Caco-2 (cell line): Measurements from ENCODE around the gene PPP4R1. TPM values are rescaled to one million over a fixed set of nuclear protein-coding genes. Genes with fewer than 3 reads are reported as not detected.

Experiments used
- BruUV-seq: library from RNA; stranded (reverse); fragments of 400-500 nt; replicated peaks from 2 replicates; lab custom pipeline; 2021; lab: Mats Ljungman, UMichigan
- CTCF ChIA-PET: fragments of 300-600 bp; sonication (Branson Sonifier 250); formaldehyde crosslinking; loops from one replicate; lab custom pipeline; 2022; ENCODE audit warnings: antibody characterized with exemption; lab: Charles Lee
- POLR2A ChIA-PET: fragments of 300-600 bp; sonication (Branson Sonifier 250); formaldehyde crosslinking; loops from one replicate; lab custom pipeline; 2022; ENCODE audit warnings: antibody characterized with exemption; lab: Charles Lee
- DNase-seq, 2 experiments: peaks; one replicate each; pipeline versions ENCODE4 v3.0.0 to v3.0.0-alpha.2; 2020 to 2022
- H3K27me3 ChIP-seq: replicated peaks from 2 replicates; pipeline ENCODE4 v1.6.0; 2011; ENCODE audit warnings: low read length; ENCODE audit not compliant: control insufficient read depth, insufficient read depth
- H3K36me3 ChIP-seq: 2 replicates; pipeline ENCODE4 v1.5.1; 2011; ENCODE audit warnings: low read length; ENCODE audit not compliant: control insufficient read depth, insufficient read depth
- H3K4me1 ChIP-seq: fragments of 250-450 bp; sonication (Bioruptor Pico); 2 replicates; pipeline ENCODE4 v1.5.1; 2020; ENCODE audit warnings: mild to moderate bottlenecking
- H3K4me3 ChIP-seq: 2 replicates; pipeline ENCODE4 v1.5.1; 2011; ENCODE audit warnings: low read depth, mild to moderate bottlenecking, control low read depth, low read length
- H3K9me3 ChIP-seq: fragments of 250-450 bp; sonication (Bioruptor Pico); 2 replicates; pipeline ENCODE4 v1.5.1; 2020; ENCODE audit warnings: mild to moderate bottlenecking, moderate library complexity
- H3K27ac Mint-ChIP-seq: one replicate; pipeline ENCODE4 v1.8.0; 2022; ENCODE audit warnings: mixed read lengths; ENCODE audit not compliant: unreplicated experiment
- H3K27me3 Mint-ChIP-seq: one replicate; pipeline ENCODE4 v1.8.0; 2022; ENCODE audit warnings: mixed read lengths; ENCODE audit not compliant: insufficient read depth, unreplicated experiment
- H3K36me3 Mint-ChIP-seq: one replicate; pipeline ENCODE4 v1.8.0; 2022; ENCODE audit warnings: mild to moderate bottlenecking, mixed read lengths; ENCODE audit not compliant: insufficient read depth, unreplicated experiment
- H3K4me1 Mint-ChIP-seq: one replicate; pipeline ENCODE4 v1.8.0; 2022; ENCODE audit warnings: low read depth, mixed read lengths; ENCODE audit not compliant: unreplicated experiment
- H3K4me3 Mint-ChIP-seq: one replicate; pipeline ENCODE4 v1.8.0; 2022; ENCODE audit warnings: mild to moderate bottlenecking, moderate library complexity, mixed read lengths; ENCODE audit not compliant: unreplicated experiment
- H3K9me3 Mint-ChIP-seq: one replicate; pipeline ENCODE4 v1.8.0; 2022; ENCODE audit warnings: mixed read lengths; ENCODE audit not compliant: unreplicated experiment
- intact Hi-C: fragments of 100-400 bp; cut with micrococcal nuclease; formaldehyde crosslinking; loops from one replicate; pipeline ENCODE4 v1.10.0; 2022; ENCODE audit not compliant: unreplicated experiment
- total RNA-seq: library from RNA; stranded (reverse); gene quantifications from 2 replicates; pipeline ENCODE4 v1.2.3, GENCODE V29; 2022
- TF ChIP-seq, protein P1 (sequence below), 2 experiments: fragments of 200-600 bp in 1 of 2; IDR thresholded peaks; 1 replicate in 1 of 2; 2 replicates in 1 of 2; pipeline versions ENCODE4 v1.5.1 to v1.8.0; 2011 to 2022; ENCODE audit warnings: antibody characterized with exemption in 1 of 2, control low read depth in 1 of 2, inconsistent platforms in 1 of 2, low read depth in 1 of 2, low read length in 1 of 2, mild to moderate bottlenecking in 1 of 2, moderate library complexity in 1 of 2; ENCODE audit not compliant: insufficient read depth in 1 of 2, severe bottlenecking in 1 of 2, unreplicated experiment in 1 of 2

PPP4R1 gene
- total RNA-seq, 1 experiment from 2014 or later: 96.6 TPM

DNA sequence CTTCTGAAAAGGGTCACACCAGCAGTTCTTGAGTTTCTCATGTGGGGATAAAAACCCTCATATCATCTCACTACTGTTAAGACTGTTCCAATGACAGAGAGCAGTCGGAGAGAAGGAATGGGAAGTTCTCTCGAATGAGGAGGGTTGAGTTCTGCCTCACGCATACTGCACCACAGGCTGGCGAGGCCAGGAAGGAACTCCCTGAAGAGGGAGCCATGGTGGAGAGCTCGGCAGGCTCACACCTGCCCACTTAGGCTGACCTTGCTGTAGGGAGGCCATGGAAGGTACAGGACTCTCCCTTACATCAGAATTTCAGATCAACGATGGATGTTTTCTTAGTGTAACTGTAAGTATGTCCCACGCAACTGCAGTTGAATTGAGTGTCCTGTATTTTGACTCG lies 74.4 kb downstream of the PPP4R1 start:
- Histone ChIP-seq H3K4me3 (no peak overlapping the region), H3K27me3 (no peaks in the 10 kb centered on the region), H3K9me3 (no peaks in the 10 kb centered on the region), H3K36me3 (peaks cover 5% of the 10 kb centered on the region; the same call in 1 of the 2 replicates), H3K4me1 (peaks cover 9% of the 10 kb centered on the region)
- no TSS peak for BruUV-seq
- Mint-ChIP-seq H3K4me3 (no peak overlapping the region), H3K27ac (no peak overlapping the region), H3K9me3 (no peaks in the 10 kb centered on the region), H3K4me1 (peaks cover 7% of the 10 kb centered on the region), H3K27me3 (no peaks in the 10 kb centered on the region), H3K36me3 (peaks cover 65% of the 10 kb centered on the region)
- intact Hi-C loops: no loop called here
- no peak for DNase-seq
- CTCF ChIA-PET: no interaction called here
- POLR2A ChIA-PET: no interaction called here
- TF ChIP-seq, protein P1, sequence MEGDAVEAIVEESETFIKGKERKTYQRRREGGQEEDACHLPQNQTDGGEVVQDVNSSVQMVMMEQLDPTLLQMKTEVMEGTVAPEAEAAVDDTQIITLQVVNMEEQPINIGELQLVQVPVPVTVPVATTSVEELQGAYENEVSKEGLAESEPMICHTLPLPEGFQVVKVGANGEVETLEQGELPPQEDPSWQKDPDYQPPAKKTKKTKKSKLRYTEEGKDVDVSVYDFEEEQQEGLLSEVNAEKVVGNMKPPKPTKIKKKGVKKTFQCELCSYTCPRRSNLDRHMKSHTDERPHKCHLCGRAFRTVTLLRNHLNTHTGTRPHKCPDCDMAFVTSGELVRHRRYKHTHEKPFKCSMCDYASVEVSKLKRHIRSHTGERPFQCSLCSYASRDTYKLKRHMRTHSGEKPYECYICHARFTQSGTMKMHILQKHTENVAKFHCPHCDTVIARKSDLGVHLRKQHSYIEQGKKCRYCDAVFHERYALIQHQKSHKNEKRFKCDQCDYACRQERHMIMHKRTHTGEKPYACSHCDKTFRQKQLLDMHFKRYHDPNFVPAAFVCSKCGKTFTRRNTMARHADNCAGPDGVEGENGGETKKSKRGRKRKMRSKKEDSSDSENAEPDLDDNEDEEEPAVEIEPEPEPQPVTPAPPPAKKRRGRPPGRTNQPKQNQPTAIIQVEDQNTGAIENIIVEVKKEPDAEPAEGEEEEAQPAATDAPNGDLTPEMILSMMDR (IDR thresholded peaks at IDR 0.05; ENCODE audit: insufficient read depth in 1 of 2, low read depth in 1 of 2, low read length in 1 of 2, severe bottlenecking in 1 of 2, unreplicated experiment in 1 of 2): no peak

GRCh38 chr18:9539283-9539682 lies 75.1 kb downstream of the PPP4R1 start:
- TF ChIP-seq, protein P1 (IDR thresholded peaks at IDR 0.05; ENCODE audit: insufficient read depth in 1 of 2, low read depth in 1 of 2, low read length in 1 of 2, severe bottlenecking in 1 of 2, unreplicated experiment in 1 of 2): no peak
- peaks cover 7% of the 10 kb centered on the region for H3K4me1 Mint-ChIP-seq
- H3K4me1 ChIP-seq: peaks cover 10% of the 10 kb centered on the region
- no peaks in the 10 kb centered on the region for H3K27me3 Mint-ChIP-seq
- ChIA-PET POLR2A (no interaction called here), CTCF (no interaction called here)
- no peak overlapping the region for H3K4me3 Mint-ChIP-seq
- intact Hi-C loops: no loop called here
- no peak overlapping the region for H3K27ac Mint-ChIP-seq
- peaks cover 6% of the 10 kb centered on the region; the same call in 1 of the 2 replicates for H3K36me3 ChIP-seq
- no TSS peak for BruUV-seq
- no peaks in the 10 kb centered on the region for H3K9me3 ChIP-seq
- peaks cover 62% of the 10 kb centered on the region for H3K36me3 Mint-ChIP-seq
- no peak overlapping the region for H3K4me3 ChIP-seq
- no peaks in the 10 kb centered on the region for H3K27me3 ChIP-seq
- no peaks in the 10 kb centered on the region for H3K9me3 Mint-ChIP-seq
- DNase-seq: no peak

GRCh38 chr18:9537677-9538076 lies 76.7 kb downstream of the PPP4R1 start:
- Mint-ChIP-seq H3K27me3 (no peaks in the 10 kb centered on the region), H3K4me1 (peaks cover 7% of the 10 kb centered on the region), H3K36me3 (peaks cover 62% of the 10 kb centered on the region), H3K9me3 (no peaks in the 10 kb centered on the region), H3K4me3 (no peak overlapping the region), H3K27ac (no peak overlapping the region)
- CTCF ChIA-PET: interaction anchor here (1.1 kb wide), 1 partner anchor 21 kb away, joined by 3 read pairs; no protein-coding TSS in a partner anchor
- Histone ChIP-seq H3K4me3 (no peak overlapping the region), H3K36me3 (peaks cover 7% of the 10 kb centered on the region; the same call in 1 of the 2 replicates), H3K27me3 (no peaks in the 10 kb centered on the region), H3K4me1 (peaks cover 10% of the 10 kb centered on the region), H3K9me3 (no peaks in the 10 kb centered on the region)
- DNase-seq: no peak
- TF ChIP-seq, protein P1 (IDR thresholded peaks at IDR 0.05; ENCODE audit: insufficient read depth in 1 of 2, low read depth in 1 of 2, low read length in 1 of 2, severe bottlenecking in 1 of 2, unreplicated experiment in 1 of 2): no peak
- intact Hi-C loops: no loop called here
- POLR2A ChIA-PET: no interaction called here
- BruUV-seq: no TSS peak
